Endothelial cell of umbilical vein (primary cell): ENCODE data around the gene HP1BP3. TPM values are rescaled to one million over a fixed set of nuclear protein-coding genes. Genes with fewer than 3 reads are reported as not detected.

Experiments used
- BruUV-seq: library from RNA; stranded (reverse); fragments of 400-500 nt; replicated peaks from 2 replicates; lab custom pipeline; 2021; lab: Mats Ljungman, UMichigan
- CTCF ChIA-PET: fragments of 300-600, 350-600 bp; sonication (Branson Sonifier 250); formaldehyde crosslinking; loops from one replicate; lab custom pipeline; 2021; ENCODE audit warnings: antibody characterized with exemption, inconsistent platforms; lab: Charles Lee
- POLR2A ChIA-PET: fragments of 300-600, 350-600 bp; sonication (Branson Sonifier 250); formaldehyde crosslinking; loops from one replicate; lab custom pipeline; 2021; ENCODE audit warnings: antibody characterized with exemption, inconsistent platforms; lab: Charles Lee
- DNase-seq: peaks from one replicate; pipeline ENCODE4 v3.0.0-alpha.2; 2011; ENCODE audit warnings: low read depth, low spot score
- FAIRE-seq: peaks from 2 replicates; lab custom pipeline; 2011; peaks lifted over from hg19 to GRCh38; lab: Jason Lieb, UNC
- H2AFZ ChIP-seq: 2 replicates; pipeline ENCODE4 v1.6.0; 2012; ENCODE audit warnings: low read depth, low read length, control low read depth, inconsistent platforms
- H3K27ac ChIP-seq: 2 replicates; pipeline ENCODE4 v1.5.1; 2011; ENCODE audit warnings: low read depth, mild to moderate bottlenecking, control low read depth, low read length, moderate library complexity; ENCODE audit not compliant: insufficient read depth
- H3K27me3 ChIP-seq, 2 experiments: 2 replicates each; pipeline versions ENCODE4 v1.6.0 to v1.6.1; 2011; ENCODE audit warnings: low read length in 2 of 2, mixed read lengths in 1 of 2; ENCODE audit not compliant: control insufficient read depth in 2 of 2, insufficient read depth in 2 of 2
- H3K36me3 ChIP-seq, 2 experiments: 2 replicates in 1 of 2; 3 replicates in 1 of 2; pipeline ENCODE4 v1.5.1; 2011; ENCODE audit warnings: low read length in 2 of 2, mild to moderate bottlenecking in 1 of 2, moderate library complexity in 1 of 2; ENCODE audit not compliant: control insufficient read depth in 2 of 2, insufficient read depth in 2 of 2; ENCODE audit errors: extremely low read depth in 1 of 2
- H3K4me1 ChIP-seq: 3 replicates; pipeline ENCODE4 v1.5.1; 2011; ENCODE audit warnings: mild to moderate bottlenecking, low read length; ENCODE audit not compliant: control insufficient read depth, insufficient read depth; ENCODE audit errors: extremely low read depth
- H3K4me2 ChIP-seq: 2 replicates; pipeline ENCODE4 v1.6.1; 2011; ENCODE audit warnings: low read length, control low read depth, mixed read lengths; ENCODE audit not compliant: insufficient read depth
- H3K4me3 ChIP-seq, 3 experiments: fragments of 200-600 bp in 1 of 3; sonication (generic), shearing (Covaris generic) in 1 of 3; replicated peaks in 1 of 3; 2 replicates each; pipeline ENCODE4 v1.5.1; 2011 to 2016; ENCODE audit warnings: control low read depth in 3 of 3, low read length in 3 of 3, mild to moderate bottlenecking in 2 of 3, inconsistent platforms in 1 of 3, low read depth in 1 of 3, moderate library complexity in 1 of 3; ENCODE audit not compliant: insufficient read depth in 1 of 3
- H3K79me2 ChIP-seq: 2 replicates; pipeline ENCODE4 v1.6.0; 2012; ENCODE audit warnings: low read length, inconsistent platforms; ENCODE audit not compliant: control insufficient read depth, insufficient read depth
- H3K9ac ChIP-seq: replicated peaks from 2 replicates; pipeline ENCODE3; 2011; ENCODE audit warnings: low read length, control low read depth; ENCODE audit not compliant: insufficient read depth; ENCODE audit errors: extremely low read depth
- H3K9me1 ChIP-seq: replicated peaks from 3 replicates; pipeline ENCODE4 v1.6.0; 2011; ENCODE audit warnings: mild to moderate bottlenecking, low read length; ENCODE audit not compliant: control insufficient read depth, insufficient read depth; ENCODE audit errors: extremely low read depth
- H3K9me3 ChIP-seq: replicated peaks from 2 replicates; pipeline ENCODE4 v1.5.1; 2012; ENCODE audit warnings: low read length, inconsistent platforms; ENCODE audit not compliant: control insufficient read depth, insufficient read depth
- H4K20me1 ChIP-seq: replicated peaks from 2 replicates; pipeline ENCODE3; 2011; ENCODE audit warnings: mild to moderate bottlenecking, low read length; ENCODE audit not compliant: control insufficient read depth, insufficient read depth; ENCODE audit errors: extremely low read depth
- CTCF ChIP-seq, 2 donors: IDR thresholded peaks; 1 replicate in 1 of 2; 2 replicates in 1 of 2; pipeline ENCODE4 v1.5.1; 2011; ENCODE audit warnings: low read length in 2 of 2, mild to moderate bottlenecking in 2 of 2, moderate library complexity in 2 of 2, control low read depth in 1 of 2, inconsistent platforms in 1 of 2, low read depth in 1 of 2; ENCODE audit not compliant: insufficient read depth in 1 of 2; ENCODE audit errors: extremely low read depth in 1 of 2
- EZH2 ChIP-seq: IDR thresholded peaks from 2 replicates; pipeline ENCODE4 v1.6.1; 2012; ENCODE audit warnings: borderline replicate concordance, low read depth, mild to moderate bottlenecking, moderate library complexity, low read length, inconsistent platforms; ENCODE audit not compliant: severe bottlenecking
- FOS ChIP-seq: IDR thresholded peaks from 2 replicates; pipeline ENCODE4 v1.6.1; 2011; ENCODE audit warnings: mild to moderate bottlenecking, low read length, moderate library complexity, borderline replicate concordance; ENCODE audit not compliant: insufficient read depth
- GATA2 ChIP-seq: IDR thresholded peaks from 2 replicates; pipeline ENCODE4 v1.7.0; 2011; ENCODE audit warnings: low read depth, mild to moderate bottlenecking, moderate library complexity, mixed read lengths, low read length; ENCODE audit not compliant: insufficient read length, insufficient read depth
- JUN ChIP-seq: IDR thresholded peaks from 2 replicates; pipeline ENCODE4 v1.6.1; 2011; ENCODE audit warnings: borderline replicate concordance, low read depth; ENCODE audit not compliant: insufficient read length, insufficient read depth
- MAX ChIP-seq: IDR thresholded peaks from 2 replicates; pipeline ENCODE4 v1.6.1; 2011; ENCODE audit not compliant: insufficient read depth, insufficient read length
- MYC ChIP-seq: IDR thresholded peaks from one replicate; pipeline ENCODE4 v1.6.1; 2011; ENCODE audit warnings: mild to moderate bottlenecking, low read depth, low read length
- POLR2A ChIP-seq: IDR thresholded peaks from 2 replicates; pipeline ENCODE4 v1.6.1; 2012; ENCODE audit warnings: low read depth, mild to moderate bottlenecking, control low read depth, low read length
- POLR2AphosphoS5 ChIP-seq: IDR thresholded peaks from 2 replicates; pipeline ENCODE4 v1.6.1; 2012; ENCODE audit warnings: low read depth, mild to moderate bottlenecking, control low read depth, low read length, moderate library complexity; ENCODE audit not compliant: insufficient read depth
- dilution Hi-C: fragments of 300-500 bp; cut with MboI; formaldehyde crosslinking; loops from one replicate; pipeline ENCODE4 v1.15.0; 2019; ENCODE audit warnings: low sequenced_read_pairs; ENCODE audit not compliant: extremely low pct_ligation_motif_present
- intact Hi-C: fragments of 100-400 bp; cut with micrococcal nuclease; formaldehyde crosslinking; loops from one replicate; pipeline ENCODE4 v1.10.0; 2022
- polyA plus RNA-seq, 4 experiments: library from polyadenylated mRNA; depleted of rRNA in 3 of 4; stranded (reverse) in 3 of 4; unstranded in 1 of 4; fragments of >200 nt; gene quantifications; 2 replicates each; pipeline versions ENCODE4 v1.2.1 to v1.2.3, GENCODE V29; 2011 to 2012; ENCODE audit warnings: missing spikeins in 1 of 4
- total RNA-seq: library from RNA; stranded (reverse); gene quantifications from 2 replicates; pipeline ENCODE4 v1.2.3, GENCODE V29; 2021

HP1BP3 gene
- total and polyA plus RNA-seq, 2 donors (not counting 3 experiments of a cell fraction or from before 2014, with no cell fraction given): 87.2 to 231 TPM

GRCh38 chr1:20711285-20712214 lies 75.6 kb downstream of the HP1BP3 start:
- Histone ChIP-seq H3K9ac (no peak overlapping the region), H3K9me3 (no peaks in the 10 kb centered on the region), H3K4me3 (no peak overlapping the region), H4K20me1 (no peaks in the 10 kb centered on the region), H3K4me2 (no peak overlapping the region), H3K9me1 (no peaks in the 10 kb centered on the region), H3K79me2 (no peaks in the 10 kb centered on the region), H2AFZ (no peak overlapping the region), H3K27me3 (no peaks in the 10 kb centered on the region), H3K27ac (no peak overlapping the region), H3K4me1 (no peaks in the 10 kb centered on the region), H3K36me3 (no peaks in the 10 kb centered on the region)
- dilution Hi-C loops (no loop called here), intact Hi-C loops (no loop called here)
- ChIA-PET CTCF (interaction anchor here (1.3 to 1.4 kb wide), 2 partner anchors 13 to 14 kb away, joined by 4 to 5 read pairs; no protein-coding TSS in a partner anchor), POLR2A (no interaction called here)
- BruUV-seq: no TSS peak
- FAIRE-seq: no peak
- TF ChIP-seq GATA2 (no peak), POLR2A (no peak), JUN (no peak), EZH2 (no peak), POLR2AphosphoS5 (no peak), CTCF (IDR thresholded peaks at IDR 0.05; ENCODE audit: extremely low read depth in 1 of 2, insufficient read depth in 1 of 2, low read depth in 1 of 2, low read length in 2 of 2) (no peak), FOS (no peak), MYC (no peak), MAX (no peak)
- no peak for DNase-seq
